Neural crest cell (in vitro differentiated cells): ENCODE results near the gene GPN2. TPM values are rescaled to one million over a fixed set of nuclear protein-coding genes. Genes with fewer than 3 reads are reported as not detected.
A peak's percentile ranks its signal among the peaks of the same experiment; 100 is the strongest.

Experiments
- DNase-seq: peaks from one replicate; pipeline ENCODE4 v3.0.0; 2021; ENCODE audit warnings: low read depth, mixed read lengths, low spot score
- H3K27ac Mint-ChIP-seq: one replicate; pipeline ENCODE4 v1.8.0; 2021; ENCODE audit warnings: mild to moderate bottlenecking, mixed read lengths; ENCODE audit not compliant: unreplicated experiment
- H3K27me3 Mint-ChIP-seq: 2 replicates; pipeline ENCODE4 v1.8.0; 2021; ENCODE audit warnings: low read depth, mild to moderate bottlenecking, mixed read lengths
- H3K36me3 Mint-ChIP-seq: 2 replicates; pipeline ENCODE4 v1.8.0; 2021; ENCODE audit warnings: low read depth, mild to moderate bottlenecking, mixed read lengths
- H3K4me1 Mint-ChIP-seq: 2 replicates; pipeline ENCODE4 v1.8.0; 2021; ENCODE audit warnings: mixed read lengths
- H3K4me3 Mint-ChIP-seq: one replicate; pipeline ENCODE4 v1.8.0; 2021; ENCODE audit warnings: mild to moderate bottlenecking, mixed read lengths
- H3K9me3 Mint-ChIP-seq: 2 replicates; pipeline ENCODE4 v1.8.0; 2021; ENCODE audit warnings: mixed read lengths
- long read RNA-seq: library from polyadenylated mRNA; unstranded; transcript quantifications from one replicate; pipeline ENCODE4 v2.0.0, GENCODE V29; 2020
- total RNA-seq: library from RNA; stranded (reverse); gene quantifications from 2 replicates; pipeline ENCODE4 v1.2.1, GENCODE V29; 2021
- TF ChIP-seq, protein P1 (sequence below): fragments of 200-600 bp; sonication (generic); conservative IDR thresholded peaks from 2 replicates; pipeline ENCODE4 v1.5.0; 2021; ENCODE audit warnings: antibody characterized with exemption, mild to moderate bottlenecking

Gene GPN2
- 28.5 and 31.7 TPM in 2 replicates for total RNA-seq
- long read RNA-seq, full-length matches to known transcripts, result 7 of 9 reads
- long read RNA-seq, partial matches to known transcripts, result 1 of 9 reads
- long read RNA-seq, other reads (novel, unspliced or antisense), result 1 of 9 reads

DNA sequence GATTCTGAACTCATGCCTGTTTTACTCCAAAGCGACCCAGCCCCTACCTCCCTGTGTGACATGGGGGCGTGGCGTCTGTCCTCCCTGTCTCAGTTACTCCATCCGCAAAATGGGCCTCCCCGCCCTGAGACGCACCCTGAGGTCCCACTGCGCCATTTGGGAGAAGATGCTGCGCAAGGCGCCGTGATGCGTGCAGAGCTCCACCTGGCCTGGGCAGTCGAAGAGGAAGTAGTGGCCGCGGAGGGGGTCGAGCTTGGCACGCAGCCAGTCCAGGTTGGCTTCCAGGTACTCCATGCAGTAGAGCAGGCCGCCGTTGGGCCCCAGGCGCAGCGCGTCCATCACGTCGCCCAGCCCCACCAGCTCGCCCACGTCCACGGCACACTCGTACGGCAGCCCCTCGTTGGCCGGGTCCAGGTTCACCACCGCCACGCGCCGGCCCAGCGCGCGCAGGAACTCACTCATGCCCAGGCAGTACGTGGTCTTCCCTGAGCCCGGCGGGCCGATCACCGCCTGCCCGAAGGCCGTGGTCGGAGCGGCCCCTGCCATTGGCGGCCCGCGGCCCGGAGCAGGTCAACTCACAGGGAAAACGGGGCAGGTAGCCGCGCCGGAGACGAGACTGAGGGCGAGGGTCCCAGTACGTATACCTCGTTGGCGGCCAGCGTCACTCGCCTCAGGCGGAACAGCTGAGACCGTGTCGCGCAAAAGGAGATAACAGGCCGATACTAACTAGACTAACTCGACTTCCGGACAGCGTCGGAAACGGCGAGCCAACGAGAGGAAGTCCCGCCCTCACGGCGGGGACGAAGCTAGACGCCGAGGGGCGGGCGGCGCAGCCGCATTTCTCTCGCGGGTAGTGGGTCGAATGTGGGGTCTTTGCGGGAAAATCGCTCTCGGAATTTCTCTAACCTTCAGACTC is at the start of gene GPN2:
Gene GPN2, minus strand, starts transcription at position 733 of the 916 bp plus-strand sequence. Its CDS starts 187 bp downstream, at position 546.
- H3K36me3 Mint-ChIP-seq, result peaks cover 22% of the 10 kb centered on the region
- peak; percentile 60 for DNase-seq
- H3K4me3 Mint-ChIP-seq, result peak within 1 kb of the TSS; percentile 93
- peak within 1 kb of the TSS; percentile 93 for H3K27ac Mint-ChIP-seq
- TF ChIP-seq, protein P1, sequence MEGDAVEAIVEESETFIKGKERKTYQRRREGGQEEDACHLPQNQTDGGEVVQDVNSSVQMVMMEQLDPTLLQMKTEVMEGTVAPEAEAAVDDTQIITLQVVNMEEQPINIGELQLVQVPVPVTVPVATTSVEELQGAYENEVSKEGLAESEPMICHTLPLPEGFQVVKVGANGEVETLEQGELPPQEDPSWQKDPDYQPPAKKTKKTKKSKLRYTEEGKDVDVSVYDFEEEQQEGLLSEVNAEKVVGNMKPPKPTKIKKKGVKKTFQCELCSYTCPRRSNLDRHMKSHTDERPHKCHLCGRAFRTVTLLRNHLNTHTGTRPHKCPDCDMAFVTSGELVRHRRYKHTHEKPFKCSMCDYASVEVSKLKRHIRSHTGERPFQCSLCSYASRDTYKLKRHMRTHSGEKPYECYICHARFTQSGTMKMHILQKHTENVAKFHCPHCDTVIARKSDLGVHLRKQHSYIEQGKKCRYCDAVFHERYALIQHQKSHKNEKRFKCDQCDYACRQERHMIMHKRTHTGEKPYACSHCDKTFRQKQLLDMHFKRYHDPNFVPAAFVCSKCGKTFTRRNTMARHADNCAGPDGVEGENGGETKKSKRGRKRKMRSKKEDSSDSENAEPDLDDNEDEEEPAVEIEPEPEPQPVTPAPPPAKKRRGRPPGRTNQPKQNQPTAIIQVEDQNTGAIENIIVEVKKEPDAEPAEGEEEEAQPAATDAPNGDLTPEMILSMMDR, result no peak
- H3K4me1 Mint-ChIP-seq, result peaks cover 24% of the 10 kb centered on the region
- no peaks in the 10 kb centered on the region for H3K27me3 Mint-ChIP-seq
- H3K9me3 Mint-ChIP-seq, result no peaks in the 10 kb centered on the region

DNA sequence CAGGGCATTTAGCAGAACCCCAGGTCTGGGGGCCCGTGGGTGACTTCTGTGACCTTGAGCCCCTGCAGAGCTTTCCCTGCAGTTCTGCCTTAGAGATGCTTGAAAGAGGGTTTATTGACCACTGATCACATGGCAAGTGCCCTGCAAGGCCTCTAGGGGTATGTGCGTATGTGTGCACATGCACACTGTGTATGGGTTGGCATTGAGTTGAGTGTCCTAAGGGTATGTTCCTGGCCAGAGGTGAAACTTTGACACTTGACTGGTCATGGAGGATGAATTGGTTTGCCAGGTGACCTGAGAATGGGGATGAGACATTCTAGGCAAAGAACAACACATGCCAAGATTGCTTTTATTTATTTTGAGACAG is 48.6 kb upstream of the GPN2 start:
- H3K4me1 Mint-ChIP-seq, result no peaks in the 10 kb centered on the region
- H3K36me3 Mint-ChIP-seq, result peaks cover 19% of the 10 kb centered on the region
- no peak overlapping the region for H3K4me3 Mint-ChIP-seq
- DNase-seq, result no peak
- no peaks in the 10 kb centered on the region for H3K27me3 Mint-ChIP-seq
- no peak overlapping the region for H3K27ac Mint-ChIP-seq
- H3K9me3 Mint-ChIP-seq, result no peaks in the 10 kb centered on the region
- TF ChIP-seq, protein P1, result no peak

DNA sequence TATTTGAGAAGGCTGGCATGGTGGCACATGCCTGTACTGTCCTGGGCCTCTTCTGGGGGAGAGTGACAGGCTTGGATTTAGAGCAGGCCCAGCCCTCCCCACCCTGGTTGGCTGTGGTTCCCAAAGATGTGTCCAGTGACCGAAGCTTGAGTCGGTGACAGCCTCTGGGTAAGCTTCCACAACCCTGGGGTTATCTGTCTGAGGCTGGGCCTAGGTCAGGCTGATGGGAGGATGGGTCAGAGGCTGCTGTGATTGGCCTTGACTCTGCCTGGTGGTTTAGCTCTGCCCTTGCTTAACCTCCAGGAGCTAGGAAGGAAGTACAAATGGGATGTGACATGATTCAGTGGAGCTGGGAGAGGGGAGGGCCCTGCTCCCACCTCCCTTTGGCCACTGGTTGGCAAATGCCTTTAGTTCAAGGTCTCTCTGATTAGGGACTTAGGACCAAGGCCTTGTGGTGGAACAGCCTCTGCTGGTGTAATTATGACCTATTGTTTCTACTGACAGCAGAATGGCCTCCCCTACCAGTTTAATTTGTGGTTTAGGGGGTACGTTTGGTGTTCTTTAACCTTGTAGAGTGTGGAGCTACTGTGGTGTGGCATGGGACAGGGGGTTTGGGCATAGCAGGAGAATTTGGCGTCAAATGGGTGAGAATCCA is 48.0 kb upstream of the GPN2 start:
- peak overlapping the region; percentile 35 for H3K27ac Mint-ChIP-seq
- DNase-seq, result no peak
- H3K36me3 Mint-ChIP-seq, result peaks cover 21% of the 10 kb centered on the region

DNA sequence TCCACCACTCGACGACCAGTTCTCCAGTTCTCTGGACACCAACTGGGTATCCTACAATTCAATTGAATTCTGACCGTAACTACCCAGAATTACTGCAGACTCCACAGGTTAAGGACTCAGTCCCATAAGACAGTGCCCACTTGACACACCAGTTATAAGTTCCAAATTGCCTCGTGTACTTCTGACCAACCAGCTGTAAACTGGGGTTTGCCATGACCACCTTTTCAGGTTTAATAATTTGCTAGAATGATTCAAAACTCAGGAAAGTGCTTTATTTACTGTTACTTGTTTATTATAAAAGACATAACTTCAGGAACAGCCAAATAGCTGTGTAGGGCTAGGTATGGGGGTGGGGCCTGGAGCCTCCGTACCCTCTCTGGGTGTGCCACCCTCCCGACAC is 46.7 kb upstream of the GPN2 start:
- Mint-ChIP-seq H3K27ac (peak overlapping the region; percentile 35), H3K9me3 (no peaks in the 10 kb centered on the region)

More for the DNA sequence above, 48.0 kb upstream of the GPN2 start:
- Mint-ChIP-seq H3K9me3 (no peaks in the 10 kb centered on the region), H3K27me3 (no peaks in the 10 kb centered on the region), H3K4me3 (no peak overlapping the region), H3K4me1 (no peaks in the 10 kb centered on the region)
- TF ChIP-seq, protein P1, result no peak

GRCh38 chr1:26932531-26932930 is 42.4 kb upstream of the GPN2 start:
- DNase-seq, result no peak
- H3K27ac Mint-ChIP-seq, result no peak overlapping the region
- H3K27me3 Mint-ChIP-seq, result no peaks in the 10 kb centered on the region
- no peak overlapping the region for H3K4me3 Mint-ChIP-seq
- H3K9me3 Mint-ChIP-seq, result no peaks in the 10 kb centered on the region
- peaks cover 29% of the 10 kb centered on the region for H3K36me3 Mint-ChIP-seq
- no peaks in the 10 kb centered on the region for H3K4me1 Mint-ChIP-seq
- TF ChIP-seq, protein P1, result no peak

More for the DNA sequence above, 46.7 kb upstream of the GPN2 start:
- no peaks in the 10 kb centered on the region for H3K4me1 Mint-ChIP-seq
- peaks cover 19% of the 10 kb centered on the region for H3K36me3 Mint-ChIP-seq
- DNase-seq, result no peak
- no peak overlapping the region for H3K4me3 Mint-ChIP-seq
- no peaks in the 10 kb centered on the region for H3K27me3 Mint-ChIP-seq
- TF ChIP-seq, protein P1, result no peak
